WTC11 (cell line): ENCODE measurements around the gene NNAT. TPM values are rescaled to one million over a fixed set of nuclear protein-coding genes. Genes with fewer than 3 reads are reported as not detected.

Experiments
- CREB1 ChIP-seq: sonication (generic); formaldehyde crosslinking; IDR thresholded peaks from 2 replicates; pipeline ENCODE4 v1.8.0; 2023; ENCODE audit warnings: mild to moderate bottlenecking, missing genetic modification reagents
- ELF4 ChIP-seq: sonication (generic); formaldehyde crosslinking; IDR thresholded peaks from 2 replicates; pipeline ENCODE4 v1.8.1; 2022; ENCODE audit warnings: low read depth, mild to moderate bottlenecking, moderate library complexity, missing genetic modification reagents
- FOXK1 ChIP-seq: sonication (generic); formaldehyde crosslinking; IDR thresholded peaks from 2 replicates; pipeline ENCODE4 v1.8.0; 2022; ENCODE audit warnings: mild to moderate bottlenecking, moderate library complexity, missing genetic modification reagents
- FOXP1 ChIP-seq: sonication (generic); formaldehyde crosslinking; IDR thresholded peaks from 2 replicates; pipeline ENCODE4 v1.8.0; 2022; ENCODE audit warnings: missing genetic modification reagents, mild to moderate bottlenecking, moderate library complexity, borderline replicate concordance
- JUN ChIP-seq: sonication (generic); formaldehyde crosslinking; IDR thresholded peaks from 2 replicates; pipeline ENCODE4 v1.8.0; 2023; ENCODE audit warnings: mild to moderate bottlenecking, missing genetic modification reagents
- MYBL2 ChIP-seq: sonication (generic); formaldehyde crosslinking; IDR thresholded peaks from 2 replicates; pipeline ENCODE4 v1.8.1; 2023; ENCODE audit warnings: mild to moderate bottlenecking, moderate library complexity, missing genetic modification reagents
- NFATC4 ChIP-seq: fragments of 250-450 bp; sonication (Bioruptor Pico); IDR thresholded peaks from 2 replicates; pipeline ENCODE4 v1.9.0; 2021; ENCODE audit warnings: mild to moderate bottlenecking
- SP1 ChIP-seq: sonication (generic); formaldehyde crosslinking; conservative IDR thresholded peaks from 2 replicates; pipeline ENCODE4 v1.8.1; 2022; ENCODE audit warnings: missing genetic modification reagents
- TCF7 ChIP-seq: sonication (generic); formaldehyde crosslinking; IDR thresholded peaks from 2 replicates; pipeline ENCODE4 v1.8.0; 2022; ENCODE audit warnings: mild to moderate bottlenecking, low read depth, missing genetic modification reagents, moderate library complexity
- TEAD4 ChIP-seq: sonication (generic); formaldehyde crosslinking; IDR thresholded peaks from 2 replicates; pipeline ENCODE4 v1.8.0; 2022; ENCODE audit warnings: mild to moderate bottlenecking, missing genetic modification reagents
- ZNF671 ChIP-seq: fragments of 250-450 bp; sonication (Bioruptor Pico); IDR thresholded peaks from 2 replicates; pipeline ENCODE4 v1.8.0; 2021; ENCODE audit warnings: mild to moderate bottlenecking
- total RNA-seq: library from RNA; stranded (reverse); gene quantifications from 3 replicates; pipeline ENCODE4 v1.2.3, GENCODE V29; 2021
- TF ChIP-seq, protein P1 (sequence below): sonication (generic); formaldehyde crosslinking; IDR thresholded peaks from 2 replicates; pipeline ENCODE4 v1.8.0; 2023; ENCODE audit warnings: missing genetic modification reagents
- TF ChIP-seq, protein P2 (sequence below): fragments of 200-600 bp; IDR thresholded peaks from 2 replicates; pipeline ENCODE4 v1.8.0; 2022; ENCODE audit warnings: antibody characterized with exemption
- TF ChIP-seq, protein P3 (sequence below): fragments of 250-450 bp; sonication (Bioruptor Pico); IDR thresholded peaks from 2 replicates; pipeline ENCODE4 v2.1.2; 2022; ENCODE audit warnings: mild to moderate bottlenecking, moderate library complexity
- TF ChIP-seq, protein P4 (sequence below): sonication (generic); formaldehyde crosslinking; IDR thresholded peaks from 2 replicates; pipeline ENCODE4 v1.8.1; 2023; ENCODE audit warnings: mild to moderate bottlenecking, missing genetic modification reagents
- TF ChIP-seq, protein P5 (sequence below): sonication (generic); formaldehyde crosslinking; IDR thresholded peaks from 2 replicates; pipeline ENCODE4 v1.8.1; 2022; ENCODE audit warnings: mild to moderate bottlenecking, missing genetic modification reagents, moderate library complexity, borderline replicate concordance
- TF ChIP-seq, protein P6 (sequence below): sonication (generic); formaldehyde crosslinking; IDR thresholded peaks from 2 replicates; pipeline ENCODE4 v1.8.0; 2022; ENCODE audit warnings: missing genetic modification reagents
- TF ChIP-seq, protein P7 (sequence below): sonication (generic); formaldehyde crosslinking; IDR thresholded peaks from 2 replicates; pipeline ENCODE4 v1.8.0; 2022; ENCODE audit warnings: mild to moderate bottlenecking, missing genetic modification reagents
- TF ChIP-seq, protein P8 (sequence below): sonication (generic); formaldehyde crosslinking; IDR thresholded peaks from 2 replicates; pipeline ENCODE4 v1.8.1; 2023; ENCODE audit warnings: mild to moderate bottlenecking, missing genetic modification reagents, borderline replicate concordance
- TF ChIP-seq, protein P9 (sequence below): sonication (generic); formaldehyde crosslinking; conservative IDR thresholded peaks from 2 replicates; pipeline ENCODE4 v1.8.1; 2022; ENCODE audit warnings: mild to moderate bottlenecking, missing genetic modification reagents

Gene NNAT
- total RNA-seq, 1 experiment from 2014 or later: 90.0 TPM

DNA sequence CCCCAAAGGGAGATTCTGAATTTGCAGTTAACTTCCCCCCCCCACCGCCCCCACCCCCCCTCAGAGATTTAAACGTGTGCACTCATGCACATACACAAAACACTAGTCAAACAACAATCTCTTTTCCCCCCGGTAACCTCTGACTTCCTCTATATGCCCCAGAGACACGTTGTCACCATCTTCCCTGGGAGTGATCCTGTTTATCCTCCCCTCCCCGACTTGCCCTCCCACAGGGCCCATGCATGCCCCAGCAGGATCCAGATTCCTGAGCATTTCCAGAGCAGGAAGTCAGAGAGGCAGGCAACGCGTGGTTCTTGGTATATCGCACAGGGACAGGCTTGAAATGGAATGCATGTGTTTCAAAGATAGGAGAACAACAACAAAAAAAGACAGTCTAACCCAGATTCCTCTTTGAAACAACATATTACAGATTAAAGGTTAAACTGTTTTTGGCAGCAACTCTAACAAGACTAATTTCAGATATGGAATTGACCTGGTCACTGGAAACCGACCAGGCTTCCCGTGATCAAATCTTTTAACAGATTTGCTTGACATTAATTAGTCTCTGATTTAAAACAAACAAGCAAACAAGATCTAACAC, 5.3 kb downstream of the NNAT start (continued):
- TF ChIP-seq, protein P1, sequence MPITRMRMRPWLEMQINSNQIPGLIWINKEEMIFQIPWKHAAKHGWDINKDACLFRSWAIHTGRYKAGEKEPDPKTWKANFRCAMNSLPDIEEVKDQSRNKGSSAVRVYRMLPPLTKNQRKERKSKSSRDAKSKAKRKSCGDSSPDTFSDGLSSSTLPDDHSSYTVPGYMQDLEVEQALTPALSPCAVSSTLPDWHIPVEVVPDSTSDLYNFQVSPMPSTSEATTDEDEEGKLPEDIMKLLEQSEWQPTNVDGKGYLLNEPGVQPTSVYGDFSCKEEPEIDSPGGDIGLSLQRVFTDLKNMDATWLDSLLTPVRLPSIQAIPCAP: no peak
- TF ChIP-seq ELF4 (CRISPR knock-in tag) (no peak), FOXK1 (CRISPR knock-in tag) (peak; percentile 90), TCF7 (CRISPR knock-in tag) (no peak), FOXP1 (no peak), JUN (no peak), TEAD4 (CRISPR knock-in tag) (peak; percentile 41; the same call in 1 of the 2 replicates), SP1 (CRISPR knock-in tag) (no peak), ZNF671 (CRISPR knock-in tag) (no peak), NFATC4 (CRISPR knock-in tag) (no peak), MYBL2 (CRISPR knock-in tag) (no peak), CREB1 (no peak)
- TF ChIP-seq, protein P2, sequence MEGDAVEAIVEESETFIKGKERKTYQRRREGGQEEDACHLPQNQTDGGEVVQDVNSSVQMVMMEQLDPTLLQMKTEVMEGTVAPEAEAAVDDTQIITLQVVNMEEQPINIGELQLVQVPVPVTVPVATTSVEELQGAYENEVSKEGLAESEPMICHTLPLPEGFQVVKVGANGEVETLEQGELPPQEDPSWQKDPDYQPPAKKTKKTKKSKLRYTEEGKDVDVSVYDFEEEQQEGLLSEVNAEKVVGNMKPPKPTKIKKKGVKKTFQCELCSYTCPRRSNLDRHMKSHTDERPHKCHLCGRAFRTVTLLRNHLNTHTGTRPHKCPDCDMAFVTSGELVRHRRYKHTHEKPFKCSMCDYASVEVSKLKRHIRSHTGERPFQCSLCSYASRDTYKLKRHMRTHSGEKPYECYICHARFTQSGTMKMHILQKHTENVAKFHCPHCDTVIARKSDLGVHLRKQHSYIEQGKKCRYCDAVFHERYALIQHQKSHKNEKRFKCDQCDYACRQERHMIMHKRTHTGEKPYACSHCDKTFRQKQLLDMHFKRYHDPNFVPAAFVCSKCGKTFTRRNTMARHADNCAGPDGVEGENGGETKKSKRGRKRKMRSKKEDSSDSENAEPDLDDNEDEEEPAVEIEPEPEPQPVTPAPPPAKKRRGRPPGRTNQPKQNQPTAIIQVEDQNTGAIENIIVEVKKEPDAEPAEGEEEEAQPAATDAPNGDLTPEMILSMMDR: no peak
- TF ChIP-seq, protein P3, sequence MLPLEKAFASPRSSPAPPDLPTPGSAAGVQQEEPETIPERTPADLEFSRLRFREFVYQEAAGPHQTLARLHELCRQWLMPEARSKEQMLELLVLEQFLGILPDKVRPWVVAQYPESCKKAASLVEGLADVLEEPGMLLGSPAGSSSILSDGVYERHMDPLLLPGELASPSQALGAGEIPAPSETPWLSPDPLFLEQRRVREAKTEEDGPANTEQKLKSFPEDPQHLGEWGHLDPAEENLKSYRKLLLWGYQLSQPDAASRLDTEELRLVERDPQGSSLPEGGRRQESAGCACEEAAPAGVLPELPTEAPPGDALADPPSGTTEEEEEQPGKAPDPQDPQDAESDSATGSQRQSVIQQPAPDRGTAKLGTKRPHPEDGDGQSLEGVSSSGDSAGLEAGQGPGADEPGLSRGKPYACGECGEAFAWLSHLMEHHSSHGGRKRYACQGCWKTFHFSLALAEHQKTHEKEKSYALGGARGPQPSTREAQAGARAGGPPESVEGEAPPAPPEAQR: no peak
- TF ChIP-seq, protein P4, sequence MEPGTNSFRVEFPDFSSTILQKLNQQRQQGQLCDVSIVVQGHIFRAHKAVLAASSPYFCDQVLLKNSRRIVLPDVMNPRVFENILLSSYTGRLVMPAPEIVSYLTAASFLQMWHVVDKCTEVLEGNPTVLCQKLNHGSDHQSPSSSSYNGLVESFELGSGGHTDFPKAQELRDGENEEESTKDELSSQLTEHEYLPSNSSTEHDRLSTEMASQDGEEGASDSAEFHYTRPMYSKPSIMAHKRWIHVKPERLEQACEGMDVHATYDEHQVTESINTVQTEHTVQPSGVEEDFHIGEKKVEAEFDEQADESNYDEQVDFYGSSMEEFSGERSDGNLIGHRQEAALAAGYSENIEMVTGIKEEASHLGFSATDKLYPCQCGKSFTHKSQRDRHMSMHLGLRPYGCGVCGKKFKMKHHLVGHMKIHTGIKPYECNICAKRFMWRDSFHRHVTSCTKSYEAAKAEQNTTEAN (CRISPR knock-in tag): no peak
- TF ChIP-seq, protein P5, sequence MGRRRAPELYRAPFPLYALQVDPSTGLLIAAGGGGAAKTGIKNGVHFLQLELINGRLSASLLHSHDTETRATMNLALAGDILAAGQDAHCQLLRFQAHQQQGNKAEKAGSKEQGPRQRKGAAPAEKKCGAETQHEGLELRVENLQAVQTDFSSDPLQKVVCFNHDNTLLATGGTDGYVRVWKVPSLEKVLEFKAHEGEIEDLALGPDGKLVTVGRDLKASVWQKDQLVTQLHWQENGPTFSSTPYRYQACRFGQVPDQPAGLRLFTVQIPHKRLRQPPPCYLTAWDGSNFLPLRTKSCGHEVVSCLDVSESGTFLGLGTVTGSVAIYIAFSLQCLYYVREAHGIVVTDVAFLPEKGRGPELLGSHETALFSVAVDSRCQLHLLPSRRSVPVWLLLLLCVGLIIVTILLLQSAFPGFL (CRISPR knock-in tag): no peak
- TF ChIP-seq, protein P6, sequence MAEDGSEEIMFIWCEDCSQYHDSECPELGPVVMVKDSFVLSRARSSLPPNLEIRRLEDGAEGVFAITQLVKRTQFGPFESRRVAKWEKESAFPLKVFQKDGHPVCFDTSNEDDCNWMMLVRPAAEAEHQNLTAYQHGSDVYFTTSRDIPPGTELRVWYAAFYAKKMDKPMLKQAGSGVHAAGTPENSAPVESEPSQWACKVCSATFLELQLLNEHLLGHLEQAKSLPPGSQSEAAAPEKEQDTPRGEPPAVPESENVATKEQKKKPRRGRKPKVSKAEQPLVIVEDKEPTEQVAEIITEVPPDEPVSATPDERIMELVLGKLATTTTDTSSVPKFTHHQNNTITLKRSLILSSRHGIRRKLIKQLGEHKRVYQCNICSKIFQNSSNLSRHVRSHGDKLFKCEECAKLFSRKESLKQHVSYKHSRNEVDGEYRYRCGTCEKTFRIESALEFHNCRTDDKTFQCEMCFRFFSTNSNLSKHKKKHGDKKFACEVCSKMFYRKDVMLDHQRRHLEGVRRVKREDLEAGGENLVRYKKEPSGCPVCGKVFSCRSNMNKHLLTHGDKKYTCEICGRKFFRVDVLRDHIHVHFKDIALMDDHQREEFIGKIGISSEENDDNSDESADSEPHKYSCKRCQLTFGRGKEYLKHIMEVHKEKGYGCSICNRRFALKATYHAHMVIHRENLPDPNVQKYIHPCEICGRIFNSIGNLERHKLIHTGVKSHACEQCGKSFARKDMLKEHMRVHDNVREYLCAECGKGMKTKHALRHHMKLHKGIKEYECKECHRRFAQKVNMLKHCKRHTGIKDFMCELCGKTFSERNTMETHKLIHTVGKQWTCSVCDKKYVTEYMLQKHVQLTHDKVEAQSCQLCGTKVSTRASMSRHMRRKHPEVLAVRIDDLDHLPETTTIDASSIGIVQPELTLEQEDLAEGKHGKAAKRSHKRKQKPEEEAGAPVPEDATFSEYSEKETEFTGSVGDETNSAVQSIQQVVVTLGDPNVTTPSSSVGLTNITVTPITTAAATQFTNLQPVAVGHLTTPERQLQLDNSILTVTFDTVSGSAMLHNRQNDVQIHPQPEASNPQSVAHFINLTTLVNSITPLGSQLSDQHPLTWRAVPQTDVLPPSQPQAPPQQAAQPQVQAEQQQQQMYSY (CRISPR knock-in tag): no peak
- TF ChIP-seq, protein P7, sequence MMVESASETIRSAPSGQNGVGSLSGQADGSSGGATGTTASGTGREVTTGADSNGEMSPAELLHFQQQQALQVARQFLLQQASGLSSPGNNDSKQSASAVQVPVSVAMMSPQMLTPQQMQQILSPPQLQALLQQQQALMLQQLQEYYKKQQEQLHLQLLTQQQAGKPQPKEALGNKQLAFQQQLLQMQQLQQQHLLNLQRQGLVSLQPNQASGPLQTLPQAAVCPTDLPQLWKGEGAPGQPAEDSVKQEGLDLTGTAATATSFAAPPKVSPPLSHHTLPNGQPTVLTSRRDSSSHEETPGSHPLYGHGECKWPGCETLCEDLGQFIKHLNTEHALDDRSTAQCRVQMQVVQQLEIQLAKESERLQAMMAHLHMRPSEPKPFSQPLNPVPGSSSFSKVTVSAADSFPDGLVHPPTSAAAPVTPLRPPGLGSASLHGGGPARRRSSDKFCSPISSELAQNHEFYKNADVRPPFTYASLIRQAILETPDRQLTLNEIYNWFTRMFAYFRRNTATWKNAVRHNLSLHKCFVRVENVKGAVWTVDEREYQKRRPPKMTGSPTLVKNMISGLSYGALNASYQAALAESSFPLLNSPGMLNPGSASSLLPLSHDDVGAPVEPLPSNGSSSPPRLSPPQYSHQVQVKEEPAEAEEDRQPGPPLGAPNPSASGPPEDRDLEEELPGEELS: peak; percentile 83; the same call in 1 of the 2 replicates
- TF ChIP-seq, protein P8, sequence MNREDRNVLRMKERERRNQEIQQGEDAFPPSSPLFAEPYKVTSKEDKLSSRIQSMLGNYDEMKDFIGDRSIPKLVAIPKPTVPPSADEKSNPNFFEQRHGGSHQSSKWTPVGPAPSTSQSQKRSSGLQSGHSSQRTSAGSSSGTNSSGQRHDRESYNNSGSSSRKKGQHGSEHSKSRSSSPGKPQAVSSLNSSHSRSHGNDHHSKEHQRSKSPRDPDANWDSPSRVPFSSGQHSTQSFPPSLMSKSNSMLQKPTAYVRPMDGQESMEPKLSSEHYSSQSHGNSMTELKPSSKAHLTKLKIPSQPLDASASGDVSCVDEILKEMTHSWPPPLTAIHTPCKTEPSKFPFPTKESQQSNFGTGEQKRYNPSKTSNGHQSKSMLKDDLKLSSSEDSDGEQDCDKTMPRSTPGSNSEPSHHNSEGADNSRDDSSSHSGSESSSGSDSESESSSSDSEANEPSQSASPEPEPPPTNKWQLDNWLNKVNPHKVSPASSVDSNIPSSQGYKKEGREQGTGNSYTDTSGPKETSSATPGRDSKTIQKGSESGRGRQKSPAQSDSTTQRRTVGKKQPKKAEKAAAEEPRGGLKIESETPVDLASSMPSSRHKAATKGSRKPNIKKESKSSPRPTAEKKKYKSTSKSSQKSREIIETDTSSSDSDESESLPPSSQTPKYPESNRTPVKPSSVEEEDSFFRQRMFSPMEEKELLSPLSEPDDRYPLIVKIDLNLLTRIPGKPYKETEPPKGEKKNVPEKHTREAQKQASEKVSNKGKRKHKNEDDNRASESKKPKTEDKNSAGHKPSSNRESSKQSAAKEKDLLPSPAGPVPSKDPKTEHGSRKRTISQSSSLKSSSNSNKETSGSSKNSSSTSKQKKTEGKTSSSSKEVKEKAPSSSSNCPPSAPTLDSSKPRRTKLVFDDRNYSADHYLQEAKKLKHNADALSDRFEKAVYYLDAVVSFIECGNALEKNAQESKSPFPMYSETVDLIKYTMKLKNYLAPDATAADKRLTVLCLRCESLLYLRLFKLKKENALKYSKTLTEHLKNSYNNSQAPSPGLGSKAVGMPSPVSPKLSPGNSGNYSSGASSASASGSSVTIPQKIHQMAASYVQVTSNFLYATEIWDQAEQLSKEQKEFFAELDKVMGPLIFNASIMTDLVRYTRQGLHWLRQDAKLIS (CRISPR knock-in tag): no peak
- TF ChIP-seq, protein P9, sequence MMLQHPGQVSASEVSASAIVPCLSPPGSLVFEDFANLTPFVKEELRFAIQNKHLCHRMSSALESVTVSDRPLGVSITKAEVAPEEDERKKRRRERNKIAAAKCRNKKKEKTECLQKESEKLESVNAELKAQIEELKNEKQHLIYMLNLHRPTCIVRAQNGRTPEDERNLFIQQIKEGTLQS: no peak
